GM12878 (cell line): ENCODE data around the gene ABHD2. TPM values are rescaled to one million over a fixed set of nuclear protein-coding genes. Genes with fewer than 3 reads are reported as not detected.

Experiments used
- ATAC-seq: fragments of 200-7000 bp; cut with Tn5 transposase; 3 replicates; pipeline ENCODE4 v1.9.1; 2020; ENCODE audit warnings: mild to moderate bottlenecking, moderate library complexity
- BruUV-seq: library from RNA; stranded (reverse); fragments of 400-500 nt; replicated peaks from 2 replicates; lab custom pipeline; 2021; lab: Mats Ljungman, UMichigan
- CTCF ChIA-PET: fragments of 300-600 bp; sonication (Branson Sonifier 250); formaldehyde crosslinking; extraction: SDS; loops from one replicate; lab custom pipeline; 2021; ENCODE audit warnings: inconsistent platforms; lab: Yijun Ruan, JAX
- POLR2A ChIA-PET: fragments of 350-600 bp; formaldehyde crosslinking; extraction: SDS; loops from one replicate; lab custom pipeline; 2021; ENCODE audit warnings: inconsistent platforms; lab: Charles Lee
- RAD21 ChIA-PET: fragments of 300-600 bp; sonication (Branson Sonifier 250); formaldehyde crosslinking; loops from one replicate; lab custom pipeline; 2023; ENCODE audit warnings: antibody characterized with exemption; ENCODE audit not compliant: unreplicated experiment; lab: Charles Lee
- SMC1A ChIA-PET: fragments of 300-600 bp; sonication (Branson Sonifier 250); formaldehyde crosslinking; loops from one replicate; lab custom pipeline; 2023; ENCODE audit not compliant: unreplicated experiment, uncharacterized antibody; lab: Charles Lee
- DNase-seq: peaks from one replicate; pipeline ENCODE4 v3.0.0-alpha.2; 2011; ENCODE audit warnings: low read depth, low spot score
- FAIRE-seq: peaks from 3 replicates; lab custom pipeline; 2011; peaks lifted over from hg19 to GRCh38; lab: Jason Lieb, UNC
- H2AFZ ChIP-seq: 2 replicates; pipeline ENCODE4 v1.6.0; 2011; ENCODE audit warnings: low read depth, low read length, control low read depth; ENCODE audit not compliant: control insufficient read depth
- H3K27ac ChIP-seq: 2 replicates; pipeline ENCODE4 v1.5.1; 2011; ENCODE audit warnings: control low read depth; ENCODE audit not compliant: control insufficient read depth, insufficient read depth
- H3K27me3 ChIP-seq, 2 experiments: replicated peaks in 1 of 2; 2 replicates each; pipeline versions ENCODE4 v1.6.0 to v1.6.1; 2011; ENCODE audit warnings: low read length in 1 of 2; ENCODE audit not compliant: control insufficient read depth in 2 of 2, insufficient read depth in 2 of 2
- H3K36me3 ChIP-seq, 2 experiments: 2 replicates each; pipeline ENCODE4 v1.5.1; 2011; ENCODE audit warnings: low read length in 1 of 2; ENCODE audit not compliant: control insufficient read depth in 2 of 2, insufficient read depth in 2 of 2
- H3K4me1 ChIP-seq: 2 replicates; pipeline ENCODE4 v1.6.1; 2011; ENCODE audit warnings: mild to moderate bottlenecking, low read length, moderate library complexity, mixed read lengths; ENCODE audit not compliant: control insufficient read depth, insufficient read depth
- H3K4me2 ChIP-seq: 2 replicates; pipeline ENCODE4 v1.6.0; 2011; ENCODE audit warnings: control low read depth; ENCODE audit not compliant: control insufficient read depth, insufficient read depth
- H3K4me3 ChIP-seq: fragments of 200-600 bp; sonication (generic); 2 replicates; pipeline ENCODE4 v1.5.1; 2016
- H3K79me2 ChIP-seq: 2 replicates; pipeline ENCODE4 v1.6.0; 2011; ENCODE audit warnings: low read length; ENCODE audit not compliant: control insufficient read depth, insufficient read depth
- H3K9ac ChIP-seq: 2 replicates; pipeline ENCODE4 v1.8.0; 2011; ENCODE audit warnings: low read length, control low read depth, mixed read lengths; ENCODE audit not compliant: control insufficient read depth, insufficient read depth
- H3K9me3 ChIP-seq: replicated peaks from 3 replicates; pipeline ENCODE4 v1.5.1; 2011; ENCODE audit warnings: mild to moderate bottlenecking, low read length; ENCODE audit not compliant: control insufficient read depth, insufficient read depth
- H4K20me1 ChIP-seq: 2 replicates; pipeline ENCODE4 v1.6.0; 2011; ENCODE audit not compliant: control insufficient read depth, insufficient read depth
- CBX3 ChIP-seq: fragments of 200-600 bp; sonication (generic); IDR thresholded peaks from 2 replicates; pipeline ENCODE4 v1.6.1; 2016; ENCODE audit warnings: low read depth, borderline replicate concordance
- CEBPZ ChIP-seq: fragments of 150-350 bp; IDR thresholded peaks from 2 replicates; pipeline ENCODE4 v1.6.1; 2016; ENCODE audit warnings: low read depth, low read length
- ETV6 ChIP-seq, 2 experiments: fragments of 450-650 bp in 1 of 2; IDR thresholded peaks in 1 of 2; conservative IDR thresholded peaks in 1 of 2; 2 replicates each; pipeline ENCODE4 v1.6.1; 2014; ENCODE audit warnings: antibody characterized with exemption in 1 of 2, borderline replicate concordance in 1 of 2, low read depth in 1 of 2, mild to moderate bottlenecking in 1 of 2, moderate library complexity in 1 of 2
- NKRF ChIP-seq: fragments of 450-650 bp; conservative IDR thresholded peaks from 2 replicates; pipeline ENCODE4 v1.6.1; 2017; ENCODE audit warnings: mild to moderate bottlenecking, moderate library complexity
- NR2C2 ChIP-seq: IDR thresholded peaks from 2 replicates; pipeline ENCODE4 v1.6.1; 2011; ENCODE audit warnings: borderline replicate concordance, low read depth; ENCODE audit not compliant: control insufficient read depth, insufficient read length
- RUNX3 ChIP-seq: IDR thresholded peaks from 2 replicates; pipeline ENCODE4 v1.6.1; 2012; ENCODE audit warnings: low read length, inconsistent platforms
- SKIL ChIP-seq: fragments of 450-650 bp; IDR thresholded peaks from 2 replicates; pipeline ENCODE4 v1.6.1; 2017; ENCODE audit warnings: mild to moderate bottlenecking, low read depth, inconsistent platforms; ENCODE audit not compliant: poor library complexity, severe bottlenecking
- SMAD1 ChIP-seq: fragments of 450-650 bp; IDR thresholded peaks from 2 replicates; pipeline ENCODE4 v1.6.1; 2018; ENCODE audit warnings: mild to moderate bottlenecking, low read depth; ENCODE audit not compliant: partially characterized antibody
- SP1 ChIP-seq: IDR thresholded peaks from one replicate; pipeline ENCODE4 v1.6.1; 2011; ENCODE audit warnings: low read depth, low read length
- ZNF687 ChIP-seq: fragments of 450-650 bp; IDR thresholded peaks from 2 replicates; pipeline ENCODE4 v1.6.1; 2017; ENCODE audit warnings: mild to moderate bottlenecking, moderate library complexity
- WGBS: methylation state at CpG from one replicate; pipeline ENCODE4 v1.1.6; 2016; ENCODE audit warnings: low lambda C conversion rate; ENCODE audit not compliant: insufficient replicate concordance, insufficient coverage; ENCODE audit errors: missing lambda C conversion rate; 5-methylcytosine and 5-hydroxymethylcytosine counted together
- in situ Hi-C: fragments of 300-500 bp; cut with MboI; formaldehyde crosslinking; loops from 9 replicates; pipeline ENCODE4 v1.14.3; 2018; ENCODE audit warnings: mixed read lengths
- intact Hi-C: fragments of 100-400 bp; cut with micrococcal nuclease; formaldehyde crosslinking; loops from one replicate; pipeline ENCODE4 v1.14.2; 2022; ENCODE audit not compliant: unreplicated experiment
- polyA plus RNA-seq, 11 experiments: library from polyadenylated mRNA; depleted of rRNA in 4 of 11; unstranded in 6 of 11; stranded (reverse) in 5 of 11; fragments of >200 nt; fragmentation: Nextera tagmentation in 4 of 11; fragmentation: Illumina TruSeq in 1 of 11; extraction: Ambion mirVana in 4 of 11; extraction: Trizol in 1 of 11; gene quantifications; 1 replicate in 1 of 11; 2 replicates in 10 of 11; pipeline versions ENCODE4 v1.2.1 to v1.2.3, GENCODE V29; 2011 to 2016; ENCODE audit warnings: inconsistent platforms in 2 of 11, missing spikeins in 2 of 11, low read depth in 1 of 11
- total RNA-seq, 4 experiments: library from RNA; depleted of rRNA in 3 of 4; stranded (reverse); fragments of >200 nt in 3 of 4; fragmentation: Illumina TruSeq in 1 of 4; extraction: Trizol in 1 of 4; gene quantifications; 2 replicates each; pipeline versions ENCODE4 v1.2.1 to v1.2.3, GENCODE V29; 2013 to 2021

Gene ABHD2
- total and polyA plus RNA-seq, 10 of the 15 experiments (the other 5 are each of a cell fraction or from before 2014, with no cell fraction given) = 1.2 to 33.6 (median 20.4) TPM

- TF ChIP-seq SKIL (no peak), CEBPZ (no peak)
- TF ChIP-seq, all 136 proteins: peak for 0
Measured at GRCh38 chr15:89199746-89200145, 111.5 kb downstream of the ABHD2 start (continued).

- H3K9ac ChIP-seq = no peak overlapping the region
- H3K27ac ChIP-seq = no peak overlapping the region
- no peaks in the 10 kb centered on the region for H4K20me1 ChIP-seq
- H3K4me2 ChIP-seq = no peak overlapping the region
- 95% methylated on average over 12 of the region's 12 CpGs for WGBS
- H3K79me2 ChIP-seq = no peaks in the 10 kb centered on the region
- ChIA-PET RAD21 (no interaction called here), SMC1A (no interaction called here), CTCF (interaction anchor here (1.0 to 1.1 kb wide), 2 partner anchors 22 to 29 kb away, joined by 3 read pairs; no protein-coding TSS in a partner anchor), POLR2A (no interaction called here)
- ATAC-seq (no peak), FAIRE-seq (no peak), DNase-seq (no peak)
- H3K9me3 ChIP-seq = no peaks in the 10 kb centered on the region
- H3K36me3 ChIP-seq = peaks cover 0 to 3% of the 10 kb centered on the region in 2 experiments; a peak in 2 of 4 replicates
- H3K4me3 ChIP-seq = no peak overlapping the region
- no peak overlapping the region for H2AFZ ChIP-seq
- no peaks in the 10 kb centered on the region for H3K4me1 ChIP-seq
- intact Hi-C loops (loop anchor here (10.0 kb wide), 1 partner anchor 105 kb away; no protein-coding TSS in a partner anchor), in situ Hi-C loops (no loop called here)
- H3K27me3 ChIP-seq = no peaks in the 10 kb centered on the region
- BruUV-seq = no TSS peak
- TF ChIP-seq SP1 (no peak), CBX3 (no peak), ETV6 (conservative IDR thresholded peaks at IDR 0.05 in 1 of 2, IDR thresholded peaks at IDR 0.05 in 1 of 2; ENCODE audit: borderline replicate concordance in 1 of 2, low read depth in 1 of 2) (no peak), RUNX3 (no peak), NKRF (no peak), NR2C2 (no peak), ZNF687 (no peak), SMAD1 (no peak)
Measured at GRCh38 chr15:89200182-89200581, 111.9 kb downstream of the ABHD2 start.
